GM06990 (cell line): ENCODE data around the gene CSDE1.
A peak's percentile ranks its signal among the peaks of the same experiment; 100 is the strongest.
"Not testable (repeated sequence)": the region's sequence is repeated elsewhere in the genome, so short reads cannot be mapped to it uniquely, and the experiment has no call there.

Experiments
- DNase-seq: peaks from one replicate; pipeline ENCODE4 v3.0.0-alpha.2; 2011; ENCODE audit not compliant: insufficient read length; ENCODE audit errors: extremely low read depth
- H3K27me3 ChIP-seq: replicated peaks from 2 replicates; pipeline ENCODE4 v1.6.0; 2011; ENCODE audit warnings: low read length; ENCODE audit not compliant: control insufficient read depth, insufficient read depth
- H3K36me3 ChIP-seq: 2 replicates; pipeline ENCODE4 v1.5.1; 2011; ENCODE audit warnings: low read length; ENCODE audit not compliant: control insufficient read depth, insufficient read depth
- H3K4me3 ChIP-seq: replicated peaks from 2 replicates; pipeline ENCODE4 v1.5.1; 2011; ENCODE audit warnings: low read depth, mild to moderate bottlenecking, control low read depth, low read length
- CTCF ChIP-seq: IDR thresholded peaks from 2 replicates; pipeline ENCODE4 v1.5.1; 2011; ENCODE audit warnings: low read length, control low read depth, mild to moderate bottlenecking, inconsistent platforms; ENCODE audit not compliant: insufficient read depth, poor library complexity, severe bottlenecking

CSDE1 gene

GRCh38 chr1:114757455-114758255, at the start of gene CSDE1:
TSS of gene CSDE1 (minus strand) at chr1:114757984. CDS start at chr1:114739890, 18,094 bp downstream.
- peak; percentile 42 for TF ChIP-seq CTCF
- Histone ChIP-seq H3K36me3 (no peaks in the 10 kb centered on the region), H3K4me3 (peak within 1 kb of the TSS; percentile 82), H3K27me3 (no peaks in the 10 kb centered on the region)
- DNase-seq, result peak; percentile 96

- DNase-seq, H3K36me3 ChIP-seq, H3K4me3 ChIP-seq, H3K27me3 ChIP-seq: not testable (repeated sequence)
Measured at GRCh38 chr1:114804449-114804848, 46.7 kb upstream of the CSDE1 start.

- Histone ChIP-seq H3K36me3 (no peaks in the 10 kb centered on the region), H3K4me3 (no peak overlapping the region), H3K27me3 (no peaks in the 10 kb centered on the region)
- no peak for TF ChIP-seq CTCF
- DNase-seq, result peak; percentile 15
Measured at GRCh38 chr1:114803001-114803400, 45.2 kb upstream of the CSDE1 start.

GRCh38 chr1:114794038-114794437, 36.3 kb upstream of the CSDE1 start:
- H3K4me3 ChIP-seq, result no peak overlapping the region
- H3K27me3 ChIP-seq, result no peaks in the 10 kb centered on the region; the same call in none of the 2 replicates
- no peak for TF ChIP-seq CTCF
- no peak for DNase-seq
- no peaks in the 10 kb centered on the region for H3K36me3 ChIP-seq

GRCh38 chr1:114790581-114790980, 32.8 kb upstream of the CSDE1 start:
- DNase-seq, H3K4me3 ChIP-seq, H3K27me3 ChIP-seq, H3K36me3 ChIP-seq: not testable (repeated sequence)

GRCh38 chr1:114786440-114786839, 28.7 kb upstream of the CSDE1 start:
- H3K36me3 ChIP-seq, DNase-seq, H3K4me3 ChIP-seq, H3K27me3 ChIP-seq: not testable (repeated sequence)

- Histone ChIP-seq H3K27me3 (no peaks in the 10 kb centered on the region), H3K4me3 (no peak overlapping the region), H3K36me3 (no peaks in the 10 kb centered on the region)
- no peak for DNase-seq
- TF ChIP-seq CTCF, result no peak
Measured at GRCh38 chr1:114782476-114782875, 24.7 kb upstream of the CSDE1 start.
